Non-pigmented ciliary epithelial cell (primary cell): ENCODE data around the gene RNF25.
A peak's percentile ranks its signal among the peaks of the same experiment; 100 is the strongest.

ENCODE experiments used
- DNase-seq: peaks from one replicate; pipeline ENCODE4 v3.0.0-alpha.2; 2010; ENCODE audit warnings: low read depth

The RNF25 gene, protein sequence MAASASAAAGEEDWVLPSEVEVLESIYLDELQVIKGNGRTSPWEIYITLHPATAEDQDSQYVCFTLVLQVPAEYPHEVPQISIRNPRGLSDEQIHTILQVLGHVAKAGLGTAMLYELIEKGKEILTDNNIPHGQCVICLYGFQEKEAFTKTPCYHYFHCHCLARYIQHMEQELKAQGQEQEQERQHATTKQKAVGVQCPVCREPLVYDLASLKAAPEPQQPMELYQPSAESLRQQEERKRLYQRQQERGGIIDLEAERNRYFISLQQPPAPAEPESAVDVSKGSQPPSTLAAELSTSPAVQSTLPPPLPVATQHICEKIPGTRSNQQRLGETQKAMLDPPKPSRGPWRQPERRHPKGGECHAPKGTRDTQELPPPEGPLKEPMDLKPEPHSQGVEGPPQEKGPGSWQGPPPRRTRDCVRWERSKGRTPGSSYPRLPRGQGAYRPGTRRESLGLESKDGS

DNA sequence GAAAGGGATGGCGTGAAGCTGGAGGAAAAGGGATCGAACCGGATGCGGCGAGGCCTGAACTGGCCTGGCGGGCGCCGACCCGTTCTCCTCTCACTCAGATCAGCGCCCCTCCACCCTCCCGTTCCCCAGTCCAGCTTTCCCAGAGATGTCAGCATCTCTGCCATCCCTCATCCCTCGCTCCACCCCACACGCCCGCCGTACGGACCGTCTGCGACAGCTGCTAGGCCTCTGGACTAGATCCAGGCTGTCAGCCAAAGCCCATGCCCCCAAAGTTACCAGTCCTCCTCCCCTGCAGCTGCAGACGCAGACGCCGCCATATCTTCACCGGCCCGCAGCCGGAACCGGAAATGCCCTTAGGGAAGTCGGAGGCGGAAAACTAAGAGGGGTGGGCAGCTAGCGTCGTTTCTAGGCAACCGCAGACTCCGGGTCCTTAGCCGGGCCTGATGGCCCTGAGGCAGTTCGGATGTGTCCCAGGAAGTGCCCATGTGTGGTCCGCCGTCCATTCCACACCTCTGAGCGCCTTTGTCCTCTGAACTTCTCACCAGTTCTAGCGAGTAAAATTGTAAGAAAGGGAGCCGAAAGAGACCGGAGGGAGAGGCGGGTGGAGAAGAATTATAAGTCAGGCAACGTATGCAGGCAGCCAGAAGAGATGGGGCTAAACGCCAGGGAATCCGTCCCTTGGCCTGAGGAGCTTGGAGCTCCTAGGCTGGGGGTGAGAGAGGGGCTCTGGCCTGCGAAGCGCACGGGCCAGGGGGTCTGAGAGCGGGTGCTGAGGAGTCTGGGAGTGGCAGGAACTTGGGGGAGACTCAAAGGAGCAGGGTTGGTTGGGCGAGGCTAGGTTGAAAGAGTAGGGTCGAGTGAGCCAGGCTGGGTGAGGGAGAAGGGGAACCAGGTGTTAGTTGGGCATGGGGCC, at the start of gene RNF25, which contains the start of gene STK36:
TSS of gene RNF25 (minus strand) at position 349 of the 913 bp plus-strand sequence. CDS start at position 317, 32 bp downstream.
TSS of gene STK36 (plus strand) at position 433 of the 913 bp plus-strand sequence. CDS start 744 bp downstream, outside the sequence.
- no peak for DNase-seq

DNA sequence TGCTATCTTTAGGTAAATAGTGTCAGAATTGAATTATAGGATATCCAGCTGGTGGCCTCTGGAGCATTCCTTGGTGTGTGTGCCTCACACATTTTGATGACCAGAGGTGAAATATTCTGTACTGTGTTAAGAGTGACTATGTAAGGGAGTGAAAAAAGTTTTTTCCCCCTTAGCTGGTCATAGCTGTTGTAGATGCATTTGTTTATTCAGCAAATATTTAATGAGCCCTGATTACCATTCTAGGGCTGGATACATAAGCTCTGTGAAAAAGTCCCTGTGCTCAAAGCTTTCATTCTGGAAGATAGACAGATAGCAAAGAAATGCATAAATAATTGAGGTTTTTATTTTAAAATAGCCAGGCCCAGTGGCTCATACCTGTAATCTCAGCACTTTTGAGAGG, 49.7 kb upstream of the RNF25 start:
- no peak for DNase-seq

DNA sequence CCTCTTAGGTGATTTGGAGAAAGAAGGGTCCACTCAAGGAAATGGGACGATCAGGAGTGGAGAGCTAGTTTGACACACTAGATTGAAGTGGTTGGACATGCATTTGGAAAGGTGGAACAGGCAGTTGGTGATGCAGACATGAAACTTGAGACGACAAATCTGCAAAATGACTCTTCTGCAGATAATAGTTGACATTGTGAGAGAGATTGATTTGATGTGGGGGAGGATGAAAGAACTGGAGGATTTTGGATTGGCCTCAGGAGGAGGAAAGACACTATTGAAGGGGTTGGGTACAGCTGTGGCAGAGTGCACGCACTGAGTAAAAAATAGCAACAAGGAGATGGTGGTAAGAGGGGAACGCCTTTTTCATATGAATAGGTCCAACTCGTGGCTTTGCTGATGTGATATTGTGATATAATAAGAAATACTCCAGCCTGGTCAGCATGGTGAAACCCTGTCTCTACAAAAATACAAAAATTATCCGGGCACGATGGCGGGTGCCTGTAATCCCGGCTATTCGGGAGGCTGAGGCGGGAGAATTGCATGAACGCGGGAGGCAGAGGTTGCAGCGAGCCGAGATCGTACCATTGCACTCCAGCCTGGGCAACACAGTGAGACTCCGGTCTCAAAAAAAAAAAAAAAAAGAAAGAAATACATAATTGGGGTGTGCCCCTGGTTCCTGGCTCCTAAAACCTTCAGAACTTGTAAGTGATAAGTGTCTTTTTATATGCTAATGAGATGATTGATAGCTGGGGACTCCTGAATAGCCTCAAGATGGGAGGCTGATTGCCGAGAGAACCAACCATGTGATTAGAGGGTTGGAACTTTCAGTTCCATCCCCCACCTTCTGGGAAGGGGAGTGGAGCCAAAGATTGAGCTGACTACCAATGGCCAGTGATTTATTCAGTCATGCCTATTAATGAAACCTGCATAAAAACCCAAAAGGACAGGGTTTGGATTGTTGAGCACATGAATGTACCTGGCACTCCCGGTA, 48.5 kb upstream of the RNF25 start:
- DNase-seq, result no peak

DNA sequence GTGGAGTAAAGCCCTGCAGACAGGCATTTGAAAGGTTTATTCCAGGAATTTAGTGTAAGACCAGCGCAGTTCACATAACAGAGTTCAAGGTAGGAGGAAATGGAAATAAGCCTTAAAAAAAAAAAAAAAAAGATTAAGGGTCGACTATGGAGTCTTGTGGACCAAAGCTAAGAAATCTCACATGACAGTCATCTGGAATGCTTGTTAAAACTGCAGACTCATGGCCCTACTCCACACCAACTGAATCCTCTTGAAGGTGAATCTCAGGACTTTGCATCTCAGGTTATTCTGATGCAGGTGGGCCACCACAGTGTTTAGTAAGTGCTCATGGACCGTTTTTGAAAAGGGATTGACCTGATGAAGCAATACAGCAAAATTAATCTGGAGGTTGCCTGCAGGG, 47.7 kb upstream of the RNF25 start:
- no peak for DNase-seq

DNA sequence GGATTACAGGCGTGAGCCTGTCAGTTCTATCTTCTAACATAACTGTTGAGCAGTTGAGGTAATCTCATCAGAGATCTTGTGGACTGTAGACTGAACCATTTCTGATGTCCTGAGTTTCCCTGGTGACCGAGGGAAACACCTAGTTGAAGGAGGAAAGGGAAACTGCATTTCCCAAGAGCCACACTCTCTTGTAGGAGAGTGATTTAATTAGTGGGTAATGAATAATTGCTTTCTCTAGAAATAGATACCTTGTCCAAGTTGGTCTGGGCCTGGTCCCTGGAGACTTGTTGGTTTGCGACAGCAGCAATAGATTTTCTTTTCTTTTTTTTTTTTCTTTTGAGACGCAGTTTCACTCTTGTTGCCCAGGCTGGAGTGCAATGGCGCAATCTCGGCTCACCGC, 46.3 kb upstream of the RNF25 start:
- DNase-seq, result no peak

DNA sequence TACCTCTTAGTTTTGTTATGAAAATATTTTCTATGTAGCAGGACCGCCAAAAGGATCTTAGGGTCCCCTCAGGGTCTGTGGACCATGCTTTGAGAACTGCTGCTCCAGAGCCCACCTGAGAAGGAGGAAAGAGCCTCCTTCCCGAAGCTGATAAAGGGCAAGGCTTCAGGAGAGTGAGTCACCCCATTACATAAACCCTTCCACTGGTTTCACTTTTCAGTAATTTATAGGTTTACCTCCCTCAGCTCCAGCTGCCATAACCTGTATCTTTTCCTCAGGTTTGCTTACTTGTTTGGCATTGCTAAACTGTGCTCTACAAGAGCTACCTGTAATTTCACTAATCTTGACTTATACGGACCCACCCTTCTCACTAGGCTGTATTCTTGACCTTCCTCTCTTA, 45.5 kb upstream of the RNF25 start:
- DNase-seq, result no peak

DNA sequence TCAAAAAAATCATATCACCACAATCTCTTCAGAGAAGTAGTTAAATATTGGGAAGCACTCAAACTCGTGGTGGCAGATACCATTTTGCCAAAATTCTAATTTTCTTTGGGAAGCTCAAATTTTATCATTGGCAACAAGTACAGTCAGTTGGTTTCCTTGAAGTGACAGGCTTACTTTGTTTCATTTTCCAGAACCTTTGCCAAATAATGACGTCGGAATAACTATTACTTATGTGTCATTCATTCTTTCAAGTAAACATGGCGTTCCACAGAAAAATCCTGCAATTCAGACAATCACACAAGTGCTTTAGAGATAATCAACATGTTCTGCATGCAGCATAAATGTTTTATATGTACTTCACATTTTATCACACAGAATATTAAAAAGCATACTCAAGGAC, 44.3 kb upstream of the RNF25 start:
- DNase-seq, result no peak

DNA sequence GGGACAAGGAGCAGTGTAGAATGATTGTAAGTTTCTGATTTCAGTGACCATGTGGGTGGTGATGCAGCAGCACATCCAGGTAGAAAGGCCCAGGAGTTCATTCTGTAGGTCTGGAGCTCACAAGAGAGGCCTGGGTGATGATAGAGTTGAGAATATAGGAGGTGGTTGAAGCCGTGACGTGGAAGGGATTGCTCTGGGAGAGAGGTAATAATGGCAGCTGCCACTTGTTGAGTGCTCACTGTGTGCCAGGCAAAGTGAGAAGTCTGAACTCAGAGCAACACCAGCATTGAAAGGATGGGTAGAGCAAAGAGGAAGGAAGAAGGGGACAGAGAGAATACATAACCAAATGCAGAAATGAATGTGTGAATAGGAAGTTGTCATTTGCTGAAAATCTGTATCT, 42.1 kb upstream of the RNF25 start:
- DNase-seq, result no peak

DNA sequence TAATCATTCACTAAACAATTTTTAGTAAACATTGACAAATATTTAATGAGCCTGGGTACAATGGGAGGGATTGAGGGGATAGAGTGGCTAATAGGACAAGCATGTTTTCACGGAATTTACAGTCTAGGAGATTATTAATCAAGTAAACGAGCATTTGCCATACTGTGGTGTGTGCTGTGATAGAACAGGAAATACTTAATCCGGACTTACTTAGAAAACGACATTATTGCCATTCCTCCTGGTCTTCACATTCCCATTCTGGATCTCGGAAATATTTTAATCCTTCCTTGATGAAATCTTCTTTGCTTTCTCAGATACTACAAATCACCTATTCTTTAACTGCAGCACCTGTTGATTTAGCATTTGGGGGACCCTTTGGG, 39.7 kb upstream of the RNF25 start:
- DNase-seq, result no peak

DNA sequence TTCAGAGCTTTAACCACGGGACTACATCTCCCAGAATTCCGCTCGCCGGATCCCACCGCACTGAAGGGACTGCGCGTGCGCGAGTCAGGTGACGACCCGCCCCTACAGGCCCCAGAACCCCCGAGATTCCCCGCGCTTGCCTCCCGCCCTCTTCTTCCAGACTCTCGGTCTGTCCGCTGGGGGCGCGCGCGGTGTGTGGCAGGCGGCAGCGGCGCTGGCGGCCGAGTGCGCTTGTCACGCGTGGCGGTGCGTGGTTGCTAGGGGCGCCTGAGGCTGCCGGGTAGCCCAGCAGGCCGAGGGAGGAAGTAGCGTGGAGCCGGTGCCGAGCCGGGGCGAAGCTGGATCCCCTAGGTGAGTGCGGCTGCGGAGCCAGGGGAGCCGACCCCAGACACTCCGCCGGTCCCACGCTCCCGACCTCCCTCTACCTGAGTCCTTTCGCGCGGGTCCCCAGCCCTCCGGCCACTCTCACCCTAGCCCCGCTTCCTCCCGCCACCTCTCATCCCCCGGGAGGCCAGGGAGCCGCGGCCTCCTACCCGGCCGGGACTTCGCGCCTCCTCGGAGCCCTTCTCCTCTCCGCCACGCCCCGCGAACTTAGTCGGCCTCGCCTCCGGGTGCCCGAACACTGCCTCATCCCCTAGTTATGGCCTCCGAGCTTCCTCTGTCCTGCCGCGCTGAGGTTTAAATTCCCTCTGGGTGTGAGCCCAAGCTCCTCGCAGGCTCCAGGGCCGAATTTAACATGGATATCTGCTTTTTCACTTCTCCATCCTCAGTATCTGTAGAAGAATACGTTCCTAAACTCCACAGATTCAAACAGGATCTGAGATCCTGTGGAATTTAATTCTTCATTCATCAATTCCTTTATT, 39.1 kb upstream of the RNF25 start, which contains the start of gene TTLL4:
TSS of gene TTLL4 (plus strand) at position 149 of the 863 bp plus-strand sequence. CDS start 26,842 bp downstream, outside the sequence.
- DNase-seq, result peak; percentile 82

DNA sequence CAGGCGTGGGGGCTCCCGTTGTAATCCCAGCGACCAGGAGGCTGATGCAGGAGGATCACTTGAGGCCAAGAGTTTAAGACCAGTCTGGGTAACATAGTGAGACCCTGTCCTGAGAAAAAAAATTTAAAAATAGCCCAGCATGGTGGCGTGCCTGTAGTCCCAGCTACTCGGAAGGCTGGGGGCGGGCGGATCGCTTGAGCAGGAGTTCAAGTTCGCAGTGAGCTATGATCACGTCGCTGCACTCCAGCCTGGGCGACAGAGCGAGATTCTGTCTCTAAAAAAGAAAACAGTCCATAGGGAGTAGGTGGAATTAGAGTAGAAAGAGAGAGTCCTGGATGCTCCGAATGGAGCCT, 38.5 kb upstream of the RNF25 start:
- no peak for DNase-seq

DNA sequence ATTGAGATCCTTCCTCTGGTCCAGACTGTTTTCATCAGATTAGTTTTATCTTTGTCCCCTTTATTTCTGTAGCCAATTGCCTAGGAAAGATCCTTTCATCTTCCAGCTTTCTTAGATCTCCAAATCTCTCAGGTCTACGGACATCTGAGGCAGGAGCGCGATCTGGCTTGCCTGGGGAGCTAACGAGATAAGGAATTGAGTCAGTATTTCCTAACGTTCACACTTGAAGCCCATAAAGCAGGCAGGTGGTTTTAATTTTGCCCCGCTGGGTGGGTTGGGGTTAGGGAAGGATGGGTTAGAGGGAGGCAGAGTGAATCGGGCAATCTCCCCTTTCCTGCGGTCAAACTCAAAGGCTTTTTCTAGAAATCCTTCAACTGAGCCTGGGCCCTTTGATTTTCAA, 38.1 kb upstream of the RNF25 start:
- no peak for DNase-seq

DNA sequence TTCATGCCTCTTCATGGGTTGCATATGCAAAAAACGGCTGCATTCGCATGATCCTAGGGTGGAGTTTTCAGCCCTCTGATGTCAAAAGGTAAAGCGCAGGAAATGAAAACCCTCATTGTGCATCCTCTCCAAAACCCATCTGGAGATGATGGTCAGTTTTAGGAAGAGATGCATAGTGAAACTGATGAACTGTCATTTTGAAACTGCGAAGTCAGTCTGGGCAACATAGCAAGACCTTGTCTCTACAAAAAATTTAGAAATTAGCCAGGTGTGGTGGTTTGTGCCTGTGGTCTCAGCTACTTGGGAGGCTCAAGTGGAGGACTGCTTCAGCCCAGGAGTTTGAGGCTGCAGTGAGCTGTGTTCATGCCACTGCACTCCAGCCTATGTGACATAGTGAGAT, 36.3 kb upstream of the RNF25 start:
- DNase-seq, result no peak

DNA sequence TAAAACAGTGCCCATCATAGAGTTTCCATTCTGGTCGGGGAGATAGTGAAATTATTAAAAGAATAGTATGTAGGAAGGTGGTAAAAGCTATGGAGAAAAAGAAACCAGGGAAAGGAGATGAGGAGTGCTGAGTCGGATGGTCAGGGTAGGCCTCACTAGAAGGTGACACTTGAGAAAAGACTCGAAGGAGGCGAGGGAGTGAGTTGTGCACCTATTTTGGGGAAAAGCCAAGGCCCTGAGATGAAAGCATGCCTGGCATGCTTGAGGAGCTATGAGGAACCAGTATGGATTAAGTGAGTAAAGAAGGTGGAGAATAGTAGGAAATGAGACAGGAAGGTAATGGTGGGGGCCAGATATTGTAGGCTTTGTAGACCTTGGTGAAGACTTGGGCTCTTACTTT, 31.5 kb upstream of the RNF25 start:
- DNase-seq, result no peak

DNA sequence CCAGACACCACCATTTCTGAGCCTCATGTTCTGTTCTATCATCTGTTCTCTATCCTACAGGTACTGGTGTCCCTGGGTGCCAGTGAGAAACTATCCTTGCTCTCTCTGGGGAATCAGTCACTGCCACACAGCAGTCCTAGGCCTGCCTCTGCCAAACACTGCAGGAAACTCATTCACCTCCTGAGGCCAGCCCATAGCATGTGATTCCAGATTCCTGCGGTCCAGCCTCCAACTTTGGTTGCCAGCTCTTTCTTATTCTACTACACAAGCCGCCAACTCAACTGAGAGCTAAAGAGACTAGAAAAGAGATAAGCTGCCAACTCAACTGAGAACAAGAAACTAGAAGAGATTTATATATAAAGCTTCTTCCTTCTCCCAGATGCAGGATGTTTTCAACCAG, 30.0 kb upstream of the RNF25 start:
- no peak for DNase-seq

DNA sequence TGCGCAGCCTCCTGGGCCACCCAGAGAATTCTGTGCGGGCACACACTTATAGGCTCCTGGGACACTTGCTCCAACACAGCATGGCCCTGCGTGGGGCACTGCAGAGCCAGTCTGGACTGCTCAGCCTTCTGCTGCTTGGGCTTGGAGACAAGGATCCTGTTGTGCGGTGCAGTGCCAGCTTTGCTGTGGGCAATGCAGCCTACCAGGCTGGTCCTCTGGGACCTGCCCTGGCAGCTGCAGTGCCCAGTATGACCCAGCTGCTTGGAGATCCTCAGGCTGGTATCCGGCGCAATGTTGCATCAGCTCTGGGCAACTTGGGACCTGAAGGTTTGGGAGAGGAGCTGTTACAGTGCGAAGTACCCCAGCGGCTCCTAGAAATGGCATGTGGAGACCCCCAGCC, 27.1 kb upstream of the RNF25 start:
- DNase-seq, result no peak

DNA sequence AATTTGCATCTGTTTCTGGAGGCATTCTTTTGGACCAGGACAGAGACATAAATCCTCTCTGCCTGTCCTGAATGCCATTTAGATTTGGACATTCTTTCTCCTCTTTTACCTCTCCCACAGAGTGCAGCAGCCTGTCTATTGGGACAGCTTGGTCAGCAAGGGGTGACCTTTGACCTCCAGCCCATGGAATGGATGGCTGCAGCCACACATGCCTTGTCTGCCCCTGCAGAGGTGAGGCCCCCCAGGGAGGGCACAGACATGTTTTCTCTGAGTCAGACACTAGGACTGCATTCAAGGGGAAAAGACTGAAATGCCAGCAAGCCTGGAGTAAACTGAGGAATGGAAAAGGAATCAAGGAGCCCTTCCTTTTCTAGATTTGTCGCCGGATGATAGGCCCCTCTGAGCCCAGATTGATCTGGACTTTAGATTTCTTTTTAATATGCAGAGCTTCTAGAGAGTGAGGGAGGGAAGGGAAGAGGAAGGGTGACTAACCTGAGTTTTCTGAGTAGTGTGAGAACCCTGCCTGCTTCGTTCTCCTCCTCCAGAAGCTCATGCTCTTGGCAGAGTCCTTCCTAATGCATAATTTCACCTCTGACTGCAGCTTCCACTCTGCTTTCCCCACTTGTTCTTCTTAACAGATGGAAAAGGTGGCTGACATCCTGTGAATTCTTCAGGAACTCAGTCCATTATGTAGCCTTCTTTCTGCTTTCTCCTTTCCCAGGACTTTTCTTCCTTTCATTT, 22.8 kb upstream of the RNF25 start:
- DNase-seq, result no peak

DNA sequence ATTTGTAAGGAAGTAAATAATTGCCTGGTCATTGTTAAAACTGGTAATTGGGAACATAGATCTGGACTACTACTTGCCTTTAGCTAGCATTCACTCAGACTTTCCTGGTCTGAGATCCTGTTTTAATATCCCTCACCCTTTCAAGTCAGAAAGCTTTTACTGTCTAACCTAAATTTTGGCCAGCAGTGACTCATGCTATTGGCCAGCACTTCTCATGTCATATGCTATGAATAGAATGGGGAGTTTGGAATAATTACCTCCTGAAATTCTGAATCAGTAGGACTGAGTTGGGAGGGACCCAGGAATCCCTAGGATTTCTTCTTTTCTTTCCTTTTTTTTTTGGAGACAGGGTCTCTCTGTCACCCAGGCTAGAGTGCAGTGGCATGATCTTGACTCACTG, 19.4 kb upstream of the RNF25 start:
- DNase-seq, result no peak

DNA sequence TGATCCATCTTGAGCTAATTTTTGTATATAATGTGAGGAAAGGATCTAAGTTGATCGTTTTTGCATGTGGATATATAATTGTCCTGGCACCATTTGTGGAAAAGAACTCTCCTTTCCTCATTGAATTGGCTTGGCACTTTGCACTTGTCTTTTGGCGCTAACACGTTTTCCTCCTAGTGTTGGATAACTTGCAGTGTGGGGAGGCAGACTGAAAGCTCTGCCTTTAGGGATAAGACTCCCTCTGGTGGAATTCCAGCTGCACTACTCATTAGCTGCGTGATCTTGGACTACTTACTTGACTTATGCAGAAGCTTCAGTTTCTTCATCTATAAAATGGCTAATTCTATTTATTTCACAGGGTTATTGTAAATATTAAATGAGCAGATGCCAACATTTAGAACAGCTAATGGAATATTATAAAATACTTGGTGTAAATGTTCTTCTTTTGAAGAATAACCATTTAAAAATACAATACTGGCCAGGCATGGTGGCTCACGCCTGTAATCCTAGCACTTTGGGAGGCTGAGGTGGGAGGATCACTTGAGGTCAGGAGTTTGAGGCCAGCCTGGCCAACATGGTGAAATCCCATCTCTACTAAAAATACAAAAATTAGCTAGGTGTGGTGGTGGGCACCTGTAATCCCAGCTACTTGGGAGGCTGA, 15.7 kb upstream of the RNF25 start:
- DNase-seq, result peak; percentile 52
